K562 (cell line): ENCODE measurements around the gene ADAM15. TPM values are rescaled to one million over a fixed set of nuclear protein-coding genes. Genes with fewer than 3 reads are reported as not detected.
A peak's percentile ranks its signal among the peaks of the same experiment; 100 is the strongest.

Source experiments
- CREB1 ChIP-seq, 2 experiments: sonication (generic) in 1 of 2; formaldehyde crosslinking in 1 of 2; IDR thresholded peaks; 2 replicates each; pipeline versions ENCODE4 v1.6.1 to v1.8.0; 2012 to 2022; ENCODE audit warnings: inconsistent platforms in 1 of 2, mild to moderate bottlenecking in 1 of 2, missing genetic modification reagents in 1 of 2, moderate library complexity in 1 of 2
- EWSR1 ChIP-seq: fragments of 450-650 bp; IDR thresholded peaks from 2 replicates; pipeline ENCODE4 v1.6.1; 2018; ENCODE audit warnings: borderline replicate concordance, mild to moderate bottlenecking, low read depth, moderate library complexity; ENCODE audit not compliant: partially characterized antibody
- FOXP1 ChIP-seq: sonication (generic); formaldehyde crosslinking; IDR thresholded peaks from 2 replicates; pipeline ENCODE4 v1.8.0; 2022; ENCODE audit warnings: mild to moderate bottlenecking, missing genetic modification reagents
- GTF2A2 ChIP-seq: IDR thresholded peaks from 2 replicates; pipeline ENCODE4 v1.6.1; 2016; ENCODE audit warnings: mild to moderate bottlenecking, missing genetic modification characterization, missing compliant biosample characterization
- KAT7 ChIP-seq: sonication (generic); formaldehyde crosslinking; IDR thresholded peaks from 2 replicates; pipeline ENCODE4 v1.8.0; 2022; ENCODE audit warnings: missing genetic modification reagents, mild to moderate bottlenecking, borderline replicate concordance
- MAFF ChIP-seq: IDR thresholded peaks from 2 replicates; pipeline ENCODE4 v1.6.1; 2012; ENCODE audit warnings: low read length, improper control_type of control experiment
- MAZ ChIP-seq, 2 experiments: fragments of 450-650 bp in 1 of 2; sonication (generic) in 1 of 2; formaldehyde crosslinking; IDR thresholded peaks in 1 of 2; conservative IDR thresholded peaks in 1 of 2; 2 replicates each; pipeline versions ENCODE4 v1.4.0 to v1.5.0; 2020; ENCODE audit warnings: mild to moderate bottlenecking in 1 of 2, missing genetic modification reagents in 1 of 2
- MXI1 ChIP-seq: IDR thresholded peaks from 2 replicates; pipeline ENCODE4 v1.6.1; 2011; ENCODE audit warnings: low read depth, mild to moderate bottlenecking, improper control_type of control experiment, low read length
- NBN ChIP-seq: fragments of 450-650 bp; IDR thresholded peaks from 2 replicates; pipeline ENCODE4 v1.6.1; 2016; ENCODE audit warnings: low read depth, mild to moderate bottlenecking
- PTRF ChIP-seq: fragments of 450-650 bp; IDR thresholded peaks from 2 replicates; pipeline ENCODE4 v1.6.1; 2016; ENCODE audit warnings: mild to moderate bottlenecking, missing genetic modification characterization, missing compliant biosample characterization
- RAD21 ChIP-seq, 2 experiments: fragments of 250-450 bp in 1 of 2; fragments of 450-650 bp in 1 of 2; sonication (Bioruptor Pico) in 1 of 2; formaldehyde crosslinking in 1 of 2; IDR thresholded peaks in 1 of 2; conservative IDR thresholded peaks in 1 of 2; 2 replicates each; pipeline versions ENCODE4 v1.4.0 to v1.8.0; 2020 to 2022; ENCODE audit warnings: mild to moderate bottlenecking in 2 of 2, moderate library complexity in 1 of 2
- SETDB1 ChIP-seq: IDR thresholded peaks from one replicate; pipeline ENCODE4 v1.6.1; 2012; ENCODE audit warnings: low read length, control low read depth, inconsistent platforms
- SPI1 ChIP-seq: IDR thresholded peaks from 2 replicates; pipeline ENCODE4 v1.6.1; 2011; ENCODE audit warnings: low read depth, low read length, control low read depth, borderline replicate concordance
- SREBF1 ChIP-seq: fragments of 150-350 bp; IDR thresholded peaks from 2 replicates; pipeline ENCODE4 v1.6.1; 2014; ENCODE audit warnings: antibody characterized with exemption, low read depth, low read length, borderline replicate concordance
- ZBTB7A ChIP-seq: IDR thresholded peaks from 2 replicates; pipeline ENCODE4 v1.6.1; 2011; ENCODE audit warnings: low read depth, mild to moderate bottlenecking, low read length, moderate library complexity, borderline replicate concordance; ENCODE audit not compliant: control insufficient read depth
- ZNF12 ChIP-seq: sonication (generic); formaldehyde crosslinking; IDR thresholded peaks from 2 replicates; pipeline ENCODE4 v1.4.0; 2020; ENCODE audit warnings: mild to moderate bottlenecking, missing genetic modification reagents
- ZNF589 ChIP-seq: fragments of 200-800 bp; sonication (Bioruptor generic); IDR thresholded peaks from 2 replicates; pipeline ENCODE4 v1.6.1; 2016; ENCODE audit warnings: low read depth, missing genetic modification characterization, missing compliant biosample characterization
- polyA plus RNA-seq, 8 experiments: library from polyadenylated mRNA; depleted of rRNA in 4 of 8; stranded (reverse) in 5 of 8; unstranded in 3 of 8; fragments of >200 nt; fragmentation: Nextera tagmentation in 2 of 8; fragmentation: Illumina TruSeq in 1 of 8; extraction: Ambion mirVana in 2 of 8; extraction: Trizol in 1 of 8; gene quantifications; 2 replicates each; pipeline versions ENCODE4 v1.2.1 to v1.2.3, GENCODE V29; 2011 to 2014; ENCODE audit warnings: inconsistent platforms in 1 of 8, missing spikeins in 1 of 8
- total RNA-seq, 7 experiments: library from RNA; depleted of rRNA in 6 of 7; stranded (reverse); fragments of >200 nt in 6 of 7; fragmentation: Illumina TruSeq in 2 of 7; extraction: Trizol in 2 of 7; gene quantifications; 2 replicates each; pipeline versions ENCODE4 v1.2.1 to v1.2.3, GENCODE V29; 2011 to 2021; ENCODE audit warnings: low replicate concordance in 1 of 7
- TF ChIP-seq, protein P1 (sequence below): fragments of 450-650 bp; IDR thresholded peaks from 2 replicates; pipeline ENCODE4 v1.6.1; 2018; ENCODE audit not compliant: partially characterized antibody
- TF ChIP-seq, protein P2 (sequence below): IDR thresholded peaks from 2 replicates; pipeline ENCODE4 v1.6.1; 2014; ENCODE audit warnings: antibody characterized with exemption
- TF ChIP-seq, protein P3 (sequence below): fragments of 450-650 bp; formaldehyde crosslinking; IDR thresholded peaks from 2 replicates; pipeline ENCODE4 v1.4.0; 2020; ENCODE audit warnings: mild to moderate bottlenecking

Gene ADAM15
- total and polyA plus RNA-seq, 9 of the 15 experiments (the other 6 are each of a cell fraction or from before 2014, with no cell fraction given): 0.69 to 72.3 (median 32.8) TPM

DNA sequence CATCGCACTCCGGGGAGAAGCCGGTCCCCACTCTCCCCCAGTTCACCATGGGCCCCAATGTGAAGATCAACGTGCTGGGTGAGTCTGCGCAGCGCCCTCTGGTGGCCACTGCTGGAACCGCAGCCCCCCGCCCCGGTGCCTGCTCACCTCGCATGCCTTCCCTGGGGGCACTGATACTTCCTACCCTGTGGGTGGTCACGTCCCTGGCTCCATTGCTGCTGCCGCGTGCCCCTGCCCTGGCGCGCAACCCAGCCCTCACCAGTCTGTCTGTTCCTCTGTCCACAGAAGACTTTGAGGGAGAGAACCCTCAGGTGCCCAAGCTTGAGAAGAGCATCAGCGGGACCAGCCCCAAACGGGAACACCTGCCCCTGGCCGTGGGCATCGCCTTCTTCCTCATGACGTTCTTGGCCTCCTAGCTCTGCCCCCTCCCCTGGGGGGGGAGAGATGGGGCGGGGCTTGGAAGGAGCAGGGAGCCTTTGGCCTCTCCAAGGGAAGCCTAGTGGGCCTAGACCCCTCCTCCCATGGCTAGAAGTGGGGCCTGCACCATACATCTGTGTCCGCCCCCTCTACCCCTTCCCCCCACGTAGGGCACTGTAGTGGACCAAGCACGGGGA is 35.1 kb downstream of the ADAM15 start (continued):
- TF ChIP-seq, protein P1, sequence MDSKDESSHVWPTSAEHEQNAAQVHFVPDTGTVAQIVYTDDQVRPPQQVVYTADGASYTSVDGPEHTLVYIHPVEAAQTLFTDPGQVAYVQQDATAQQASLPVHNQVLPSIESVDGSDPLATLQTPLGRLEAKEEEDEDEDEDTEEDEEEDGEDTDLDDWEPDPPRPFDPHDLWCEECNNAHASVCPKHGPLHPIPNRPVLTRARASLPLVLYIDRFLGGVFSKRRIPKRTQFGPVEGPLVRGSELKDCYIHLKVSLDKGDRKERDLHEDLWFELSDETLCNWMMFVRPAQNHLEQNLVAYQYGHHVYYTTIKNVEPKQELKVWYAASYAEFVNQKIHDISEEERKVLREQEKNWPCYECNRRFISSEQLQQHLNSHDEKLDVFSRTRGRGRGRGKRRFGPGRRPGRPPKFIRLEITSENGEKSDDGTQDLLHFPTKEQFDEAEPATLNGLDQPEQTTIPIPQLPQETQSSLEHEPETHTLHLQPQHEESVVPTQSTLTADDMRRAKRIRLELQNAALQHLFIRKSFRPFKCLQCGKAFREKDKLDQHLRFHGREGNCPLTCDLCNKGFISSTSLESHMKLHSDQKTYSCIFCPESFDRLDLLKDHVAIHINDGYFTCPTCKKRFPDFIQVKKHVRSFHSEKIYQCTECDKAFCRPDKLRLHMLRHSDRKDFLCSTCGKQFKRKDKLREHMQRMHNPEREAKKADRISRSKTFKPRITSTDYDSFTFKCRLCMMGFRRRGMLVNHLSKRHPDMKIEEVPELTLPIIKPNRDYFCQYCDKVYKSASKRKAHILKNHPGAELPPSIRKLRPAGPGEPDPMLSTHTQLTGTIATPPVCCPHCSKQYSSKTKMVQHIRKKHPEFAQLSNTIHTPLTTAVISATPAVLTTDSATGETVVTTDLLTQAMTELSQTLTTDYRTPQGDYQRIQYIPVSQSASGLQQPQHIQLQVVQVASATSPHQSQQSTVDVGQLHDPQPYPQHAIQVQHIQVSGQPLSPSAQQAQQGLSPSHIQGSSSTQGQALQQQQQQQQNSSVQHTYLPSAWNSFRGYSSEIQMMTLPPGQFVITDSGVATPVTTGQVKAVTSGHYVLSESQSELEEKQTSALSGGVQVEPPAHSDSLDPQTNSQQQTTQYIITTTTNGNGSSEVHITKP: no peak
- TF ChIP-seq ZBTB7A (peak; percentile 71; the same call in 1 of the 2 replicates), PTRF (tag) (no peak), NBN (no peak), SPI1 (no peak), ZNF589 (CRISPR knock-in tag) (no peak), ZNF12 (no peak), GTF2A2 (no peak), SREBF1 (no peak), SETDB1 (no peak), FOXP1 (no peak), EWSR1 (no peak), MAFF (no peak), CREB1 (IDR thresholded peaks at IDR 0.05) (no peak), CREB1 (CRISPR knock-in tag; IDR thresholded peaks at IDR 0.05) (no peak), MAZ (CRISPR knock-in tag; conservative IDR thresholded peaks at IDR 0.05 in 1 of 2, IDR thresholded peaks at IDR 0.05 in 1 of 2) (peak in 1 of 2 experiments; percentile 53; a peak in 2 of 4 replicates), KAT7 (CRISPR knock-in tag) (no peak), RAD21 (CRISPR knock-in tag; conservative IDR thresholded peaks at IDR 0.05 in 1 of 2, IDR thresholded peaks at IDR 0.05 in 1 of 2) (peak in 1 of 2 experiments; percentile 30; a peak in 1 of 4 replicates), MXI1 (no peak)
- TF ChIP-seq, protein P2, sequence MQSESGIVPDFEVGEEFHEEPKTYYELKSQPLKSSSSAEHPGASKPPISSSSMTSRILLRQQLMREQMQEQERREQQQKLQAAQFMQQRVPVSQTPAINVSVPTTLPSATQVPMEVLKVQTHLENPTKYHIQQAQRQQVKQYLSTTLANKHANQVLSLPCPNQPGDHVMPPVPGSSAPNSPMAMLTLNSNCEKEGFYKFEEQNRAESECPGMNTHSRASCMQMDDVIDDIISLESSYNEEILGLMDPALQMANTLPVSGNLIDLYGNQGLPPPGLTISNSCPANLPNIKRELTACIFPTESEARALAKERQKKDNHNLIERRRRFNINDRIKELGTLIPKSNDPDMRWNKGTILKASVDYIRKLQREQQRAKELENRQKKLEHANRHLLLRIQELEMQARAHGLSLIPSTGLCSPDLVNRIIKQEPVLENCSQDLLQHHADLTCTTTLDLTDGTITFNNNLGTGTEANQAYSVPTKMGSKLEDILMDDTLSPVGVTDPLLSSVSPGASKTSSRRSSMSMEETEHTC: no peak
- TF ChIP-seq, protein P3, sequence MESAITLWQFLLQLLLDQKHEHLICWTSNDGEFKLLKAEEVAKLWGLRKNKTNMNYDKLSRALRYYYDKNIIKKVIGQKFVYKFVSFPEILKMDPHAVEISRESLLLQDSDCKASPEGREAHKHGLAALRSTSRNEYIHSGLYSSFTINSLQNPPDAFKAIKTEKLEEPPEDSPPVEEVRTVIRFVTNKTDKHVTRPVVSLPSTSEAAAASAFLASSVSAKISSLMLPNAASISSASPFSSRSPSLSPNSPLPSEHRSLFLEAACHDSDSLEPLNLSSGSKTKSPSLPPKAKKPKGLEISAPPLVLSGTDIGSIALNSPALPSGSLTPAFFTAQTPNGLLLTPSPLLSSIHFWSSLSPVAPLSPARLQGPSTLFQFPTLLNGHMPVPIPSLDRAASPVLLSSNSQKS (CRISPR knock-in tag): no peak
